GM18498 (cell line): ENCODE data around the gene ZNG1F.
"Not testable (repeated sequence)": the region's sequence is repeated elsewhere in the genome, so short reads cannot be mapped to it uniquely, and the experiment has no call there.

ENCODE experiments used
- ATAC-seq: cut with Tn5 transposase; IDR thresholded peaks from one replicate; pipeline ENCODE4 v1.9.1; 2021; ENCODE audit warnings: mild to moderate bottlenecking, moderate library complexity; ENCODE audit not compliant: unreplicated experiment

ZNG1F gene

GRCh38 chr9:41123812-41124211 lies 65.3 kb downstream of the ZNG1F start:
- ATAC-seq, result not testable (repeated sequence)

- ATAC-seq, result not testable (repeated sequence)
Observed at GRCh38 chr9:41123396-41123795, 65.7 kb downstream of the ZNG1F start.

GRCh38 chr9:41120696-41121095 lies 68.4 kb downstream of the ZNG1F start:
- ATAC-seq, result not testable (repeated sequence)

GRCh38 chr9:41119719-41120118 lies 69.4 kb downstream of the ZNG1F start:
- not testable (repeated sequence) for ATAC-seq

- not testable (repeated sequence) for ATAC-seq
Observed at GRCh38 chr9:41119311-41119710, 69.8 kb downstream of the ZNG1F start.

GRCh38 chr9:41113348-41113747 lies 75.8 kb downstream of the ZNG1F start:
- not testable (repeated sequence) for ATAC-seq

- not testable (repeated sequence) for ATAC-seq
Observed at GRCh38 chr9:41111414-41111813, 77.7 kb downstream of the ZNG1F start.

- ATAC-seq, result not testable (repeated sequence)
Observed at GRCh38 chr9:41110913-41111312, 78.2 kb downstream of the ZNG1F start.

GRCh38 chr9:41109253-41109652 lies 79.9 kb downstream of the ZNG1F start:
- not testable (repeated sequence) for ATAC-seq

- not testable (repeated sequence) for ATAC-seq
Observed at GRCh38 chr9:41108816-41109215, 80.3 kb downstream of the ZNG1F start.

GRCh38 chr9:41106472-41107116 lies 82.5 kb downstream of the ZNG1F start:
- ATAC-seq, result not testable (repeated sequence)

- not testable (repeated sequence) for ATAC-seq
Observed at GRCh38 chr9:41105557-41106253, 83.4 kb downstream of the ZNG1F start.

GRCh38 chr9:41104542-41104941 lies 84.6 kb downstream of the ZNG1F start:
- not testable (repeated sequence) for ATAC-seq

GRCh38 chr9:41100508-41100907 lies 88.6 kb downstream of the ZNG1F start:
- ATAC-seq, result not testable (repeated sequence)

GRCh38 chr9:41098759-41099158 lies 90.4 kb downstream of the ZNG1F start:
- ATAC-seq, result not testable (repeated sequence)

- ATAC-seq, result peak; percentile 40
Observed at GRCh38 chr9:41095060-41095459, 94.1 kb downstream of the ZNG1F start.

- not testable (repeated sequence) for ATAC-seq
Observed at GRCh38 chr9:41094010-41094773, 94.9 kb downstream of the ZNG1F start.

- not testable (repeated sequence) for ATAC-seq
Observed at GRCh38 chr9:41090922-41091321, 98.2 kb downstream of the ZNG1F start.

GRCh38 chr9:41090386-41090785 lies 98.7 kb downstream of the ZNG1F start:
- ATAC-seq, result not testable (repeated sequence)

GRCh38 chr9:41088450-41089059 lies 100.6 kb downstream of the ZNG1F start:
- peak; percentile 74 for ATAC-seq

- not testable (repeated sequence) for ATAC-seq
Observed at GRCh38 chr9:41087929-41088328, 101.2 kb downstream of the ZNG1F start.
